GM12865 (cell line): ENCODE measurements around the gene MCCC2.
"Not testable (repeated sequence)": the region's sequence is repeated elsewhere in the genome, so short reads cannot be mapped to it uniquely, and the experiment has no call there.

Experiments
- DNase-seq: peaks from one replicate; pipeline ENCODE4 v3.0.0; 2010; ENCODE audit warnings: low read depth
- H3K4me3 ChIP-seq: 2 replicates; pipeline ENCODE4 v1.5.1; 2011; ENCODE audit warnings: mild to moderate bottlenecking, low read depth, low read length, control low read depth
- TF ChIP-seq, protein P1 (sequence below): IDR thresholded peaks from 2 replicates; pipeline ENCODE4 v1.5.1; 2011; ENCODE audit warnings: low read length, control low read depth, low read depth, inconsistent platforms; ENCODE audit not compliant: insufficient read depth; ENCODE audit errors: missing control alignments

MCCC2 gene

GRCh38 chr5:71573591-71573990, 13.5 kb upstream of the MCCC2 start:
- no peak for DNase-seq

DNA sequence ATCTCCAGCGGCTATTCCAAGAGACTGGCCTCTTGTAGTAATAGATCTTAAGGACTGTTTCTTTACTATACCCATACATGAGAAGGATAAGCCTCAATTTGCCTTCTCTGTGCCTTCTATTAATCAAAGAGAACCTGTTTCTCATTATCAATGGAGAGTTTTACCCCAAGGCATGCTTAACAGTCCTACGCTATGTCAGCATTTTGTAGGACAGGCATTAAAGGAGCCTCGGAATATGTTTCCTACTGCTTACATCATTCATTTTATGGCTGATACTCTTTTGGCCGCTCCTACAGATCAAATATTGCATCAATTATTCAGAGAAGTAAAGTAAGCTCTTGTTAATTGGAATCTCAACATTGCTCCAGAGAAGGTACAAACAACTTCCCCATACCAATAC, 11.6 kb upstream of the MCCC2 start:
- DNase-seq = not testable (repeated sequence)

More at GRCh38 chr5:71573591-71573990, 13.5 kb upstream of the MCCC2 start:
- TF ChIP-seq, protein P1, sequence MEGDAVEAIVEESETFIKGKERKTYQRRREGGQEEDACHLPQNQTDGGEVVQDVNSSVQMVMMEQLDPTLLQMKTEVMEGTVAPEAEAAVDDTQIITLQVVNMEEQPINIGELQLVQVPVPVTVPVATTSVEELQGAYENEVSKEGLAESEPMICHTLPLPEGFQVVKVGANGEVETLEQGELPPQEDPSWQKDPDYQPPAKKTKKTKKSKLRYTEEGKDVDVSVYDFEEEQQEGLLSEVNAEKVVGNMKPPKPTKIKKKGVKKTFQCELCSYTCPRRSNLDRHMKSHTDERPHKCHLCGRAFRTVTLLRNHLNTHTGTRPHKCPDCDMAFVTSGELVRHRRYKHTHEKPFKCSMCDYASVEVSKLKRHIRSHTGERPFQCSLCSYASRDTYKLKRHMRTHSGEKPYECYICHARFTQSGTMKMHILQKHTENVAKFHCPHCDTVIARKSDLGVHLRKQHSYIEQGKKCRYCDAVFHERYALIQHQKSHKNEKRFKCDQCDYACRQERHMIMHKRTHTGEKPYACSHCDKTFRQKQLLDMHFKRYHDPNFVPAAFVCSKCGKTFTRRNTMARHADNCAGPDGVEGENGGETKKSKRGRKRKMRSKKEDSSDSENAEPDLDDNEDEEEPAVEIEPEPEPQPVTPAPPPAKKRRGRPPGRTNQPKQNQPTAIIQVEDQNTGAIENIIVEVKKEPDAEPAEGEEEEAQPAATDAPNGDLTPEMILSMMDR = no peak
- no peak overlapping the region for H3K4me3 ChIP-seq

GRCh38 chr5:71576241-71576640, 10.9 kb upstream of the MCCC2 start:
- no peak overlapping the region for H3K4me3 ChIP-seq
- no peak for DNase-seq
- TF ChIP-seq, protein P1 = no peak

More for the DNA sequence above, 11.6 kb upstream of the MCCC2 start:
- not testable (repeated sequence) for H3K4me3 ChIP-seq

DNA sequence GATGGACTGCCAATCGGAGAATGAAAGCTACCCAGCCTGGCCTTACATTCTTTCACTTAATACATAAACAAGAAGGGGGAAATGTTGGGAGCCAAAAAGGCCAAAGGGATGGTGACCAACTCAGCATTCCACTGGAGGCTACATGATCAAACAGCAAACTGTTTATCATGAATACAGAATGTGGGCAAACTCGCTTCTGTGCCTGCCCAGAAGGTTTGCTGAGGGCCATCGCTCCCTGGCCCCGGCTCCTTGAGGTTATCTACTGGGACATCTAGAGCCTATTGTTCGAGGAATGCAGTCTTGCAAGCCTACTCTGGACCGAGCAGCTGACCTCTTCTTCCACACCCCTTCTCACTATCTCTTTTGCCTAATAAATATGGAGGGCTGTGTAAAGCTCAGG, 9.3 kb upstream of the MCCC2 start:
- not testable (repeated sequence) for DNase-seq

GRCh38 chr5:71582945-71583584, 4.1 kb upstream of the MCCC2 start:
- H3K4me3 ChIP-seq = no peak overlapping the region
- DNase-seq = no peak
- TF ChIP-seq, protein P1 = no peak

More for the DNA sequence above, 9.3 kb upstream of the MCCC2 start:
- not testable (repeated sequence) for H3K4me3 ChIP-seq

DNA sequence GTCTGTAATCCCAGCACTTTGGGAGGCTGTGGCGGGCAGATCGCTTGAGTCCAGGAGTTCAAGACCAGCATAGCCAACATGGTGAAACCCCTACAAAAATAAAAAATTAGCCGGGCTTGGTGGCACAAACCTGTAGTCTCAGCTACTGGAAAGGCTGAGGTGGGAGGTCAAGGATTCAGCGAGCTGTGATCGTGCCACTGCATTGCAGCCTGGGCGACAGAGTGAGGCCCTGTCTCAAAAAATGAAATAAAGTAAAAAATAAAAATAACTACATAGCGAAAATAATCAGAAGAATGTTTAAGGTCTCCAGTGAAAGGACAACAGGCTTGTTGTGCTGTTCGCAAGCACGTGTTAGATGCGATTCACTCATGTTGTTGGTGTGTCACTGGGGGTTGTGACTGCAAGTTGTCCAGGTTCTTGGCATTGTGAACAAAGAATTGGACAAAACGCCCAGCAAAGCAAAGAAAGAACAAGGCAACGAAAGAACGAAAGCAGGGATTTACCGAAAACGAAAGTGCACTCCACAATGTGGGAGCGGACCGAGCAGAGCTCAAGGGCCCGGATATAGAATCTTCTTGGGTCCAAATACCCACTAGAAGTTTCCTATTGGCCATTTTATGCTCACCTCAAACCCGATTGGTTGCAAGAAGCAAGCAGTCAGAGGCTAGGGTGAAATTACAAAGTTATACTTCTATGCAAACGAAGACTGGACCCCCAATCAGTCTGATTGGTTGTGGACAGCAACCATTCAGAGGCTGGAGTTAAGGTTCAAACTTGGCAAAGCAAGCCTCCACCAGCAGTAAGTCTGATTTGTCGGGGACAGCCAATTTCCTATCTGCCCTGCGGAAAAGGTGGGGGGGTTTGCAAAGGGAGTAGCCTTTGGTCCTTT, 844 bp upstream of the MCCC2 start:
- peak; percentile 76 for DNase-seq
- TF ChIP-seq, protein P1 = no peak
- peak overlapping the region; percentile 57 for H3K4me3 ChIP-seq

DNA sequence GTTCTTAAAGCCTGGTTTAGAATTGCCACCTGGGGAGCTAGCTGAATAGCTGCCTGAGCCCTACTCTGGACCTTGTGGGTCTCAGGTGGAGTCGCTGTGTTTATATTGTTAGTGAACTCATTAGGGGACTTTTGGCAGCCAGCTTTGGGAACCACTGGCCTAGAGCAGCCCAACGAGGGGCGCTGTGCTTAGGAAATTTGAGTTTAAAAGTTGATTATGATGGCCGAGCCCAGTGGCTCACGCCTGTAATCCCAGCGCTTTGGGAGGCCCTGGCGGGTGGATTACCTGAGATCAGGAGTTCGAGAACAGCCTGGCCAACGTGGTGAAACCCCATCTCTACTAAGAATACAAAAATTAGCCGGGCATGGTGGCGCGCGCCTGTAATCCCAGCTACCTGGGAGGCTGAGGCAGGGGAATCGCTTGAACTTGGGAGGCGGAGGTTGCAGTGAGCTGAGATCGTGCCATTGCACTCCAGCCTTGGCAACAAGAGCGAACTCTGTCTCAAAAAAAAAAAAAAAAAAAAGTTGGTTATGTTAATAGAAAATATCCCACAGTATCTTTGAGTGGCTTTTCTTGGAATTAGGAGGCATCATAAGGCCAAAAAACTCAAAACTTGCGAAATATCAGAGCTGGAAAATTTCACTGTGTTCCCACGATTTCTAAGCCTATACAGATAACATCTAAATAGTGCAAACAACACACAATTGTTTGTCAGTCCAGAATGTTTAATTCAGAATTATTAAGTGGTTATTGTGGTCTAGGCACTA, 809 bp downstream of the MCCC2 start:
- TF ChIP-seq, protein P1 = no peak
- peak; percentile 55 for DNase-seq
- H3K4me3 ChIP-seq = peak overlapping the region; percentile 57
